GM15510 (cell line): ENCODE measurements around the gene ADD1.

ENCODE experiments used
- POLR2A ChIP-seq: IDR thresholded peaks from 3 replicates; pipeline ENCODE4 v1.6.1; 2011; ENCODE audit warnings: borderline replicate concordance; ENCODE audit not compliant: insufficient read length; ENCODE audit errors: extremely low read depth

Gene ADD1

DNA sequence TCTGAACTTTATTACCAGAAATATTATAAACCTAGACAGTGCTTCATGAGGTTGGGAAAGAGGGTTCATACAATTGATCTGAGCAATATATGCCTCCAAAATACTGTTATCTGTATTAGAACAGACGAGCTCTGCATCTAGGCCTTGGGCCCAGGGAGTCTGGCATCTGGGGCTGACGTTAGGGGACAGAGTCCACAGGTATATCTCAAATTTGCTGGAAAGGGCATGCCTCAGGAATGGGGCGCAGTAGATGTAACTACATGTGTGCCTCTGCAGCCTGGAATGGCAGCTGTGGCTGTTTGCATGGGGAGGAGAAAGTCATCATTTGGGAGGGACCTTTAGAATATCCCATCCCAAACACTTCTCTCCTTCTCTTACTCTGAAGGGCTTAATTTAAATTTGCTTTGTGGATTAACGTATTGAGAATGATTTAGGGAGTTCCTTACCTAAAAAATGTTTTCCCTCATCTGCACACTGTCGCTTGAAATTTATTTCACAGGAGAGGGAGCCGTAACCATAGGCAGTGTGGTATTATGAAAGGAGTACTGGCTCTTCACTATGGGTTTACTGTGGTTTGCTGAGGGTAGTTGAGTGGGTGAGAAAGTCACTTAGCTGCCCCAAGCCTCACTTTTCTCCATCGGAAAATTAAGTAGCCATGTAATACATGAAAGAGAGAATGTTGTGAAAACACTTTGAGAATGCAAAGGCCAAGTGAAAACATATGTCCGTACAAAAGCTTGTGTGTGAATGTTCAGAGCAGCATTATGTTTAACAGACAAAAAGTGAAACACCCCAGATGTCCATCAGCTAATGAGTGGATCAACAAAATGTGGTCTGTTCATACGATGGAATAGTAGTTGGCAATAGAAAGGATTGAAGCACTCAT, 5.9 kb downstream of the ADD1 start:
- TF ChIP-seq POLR2A: no peak

GRCh38 chr4:2850966-2851798, 7.5 kb downstream of the ADD1 start:
- TF ChIP-seq POLR2A: no peak

- no peak for TF ChIP-seq POLR2A
These were observed 8.9 kb downstream of the ADD1 start for GRCh38 chr4:2852481-2852921.

GRCh38 chr4:2855584-2855983, 11.9 kb downstream of the ADD1 start:
- TF ChIP-seq POLR2A: no peak

GRCh38 chr4:2856266-2856665, 12.6 kb downstream of the ADD1 start:
- no peak for TF ChIP-seq POLR2A

DNA sequence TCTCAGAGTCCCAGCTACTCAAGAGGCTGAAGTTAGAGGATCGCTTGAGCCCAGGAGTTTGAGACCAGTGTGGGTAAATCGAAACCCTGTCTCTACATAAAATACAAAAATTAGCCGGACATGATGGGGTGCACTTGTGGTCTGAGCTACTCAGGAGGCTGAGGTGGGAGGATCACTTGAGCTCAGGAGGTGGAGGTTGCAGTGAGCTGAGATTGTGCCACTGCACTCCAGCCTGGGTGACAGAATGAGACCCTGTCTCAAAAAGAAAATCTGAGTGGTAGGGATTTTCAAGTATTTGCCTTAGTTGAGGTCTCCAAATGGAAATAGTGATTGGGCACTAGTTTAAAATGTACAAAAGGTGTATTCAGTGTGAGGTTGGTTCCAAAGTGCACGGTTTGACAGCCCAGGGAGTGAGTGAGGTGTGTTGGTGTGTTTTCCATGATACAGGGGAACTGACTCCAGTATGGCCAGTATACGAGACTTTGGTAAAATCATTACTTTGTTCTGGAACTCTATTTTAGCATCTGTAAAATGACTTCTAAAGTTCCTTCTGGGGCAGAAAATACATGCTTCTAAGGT, 13.8 kb downstream of the ADD1 start:
- TF ChIP-seq POLR2A: no peak

- no peak for TF ChIP-seq POLR2A
These were observed 15.0 kb downstream of the ADD1 start for GRCh38 chr4:2858451-2859217.

- no peak for TF ChIP-seq POLR2A
These were observed 15.9 kb downstream of the ADD1 start for GRCh38 chr4:2859514-2859913.

DNA sequence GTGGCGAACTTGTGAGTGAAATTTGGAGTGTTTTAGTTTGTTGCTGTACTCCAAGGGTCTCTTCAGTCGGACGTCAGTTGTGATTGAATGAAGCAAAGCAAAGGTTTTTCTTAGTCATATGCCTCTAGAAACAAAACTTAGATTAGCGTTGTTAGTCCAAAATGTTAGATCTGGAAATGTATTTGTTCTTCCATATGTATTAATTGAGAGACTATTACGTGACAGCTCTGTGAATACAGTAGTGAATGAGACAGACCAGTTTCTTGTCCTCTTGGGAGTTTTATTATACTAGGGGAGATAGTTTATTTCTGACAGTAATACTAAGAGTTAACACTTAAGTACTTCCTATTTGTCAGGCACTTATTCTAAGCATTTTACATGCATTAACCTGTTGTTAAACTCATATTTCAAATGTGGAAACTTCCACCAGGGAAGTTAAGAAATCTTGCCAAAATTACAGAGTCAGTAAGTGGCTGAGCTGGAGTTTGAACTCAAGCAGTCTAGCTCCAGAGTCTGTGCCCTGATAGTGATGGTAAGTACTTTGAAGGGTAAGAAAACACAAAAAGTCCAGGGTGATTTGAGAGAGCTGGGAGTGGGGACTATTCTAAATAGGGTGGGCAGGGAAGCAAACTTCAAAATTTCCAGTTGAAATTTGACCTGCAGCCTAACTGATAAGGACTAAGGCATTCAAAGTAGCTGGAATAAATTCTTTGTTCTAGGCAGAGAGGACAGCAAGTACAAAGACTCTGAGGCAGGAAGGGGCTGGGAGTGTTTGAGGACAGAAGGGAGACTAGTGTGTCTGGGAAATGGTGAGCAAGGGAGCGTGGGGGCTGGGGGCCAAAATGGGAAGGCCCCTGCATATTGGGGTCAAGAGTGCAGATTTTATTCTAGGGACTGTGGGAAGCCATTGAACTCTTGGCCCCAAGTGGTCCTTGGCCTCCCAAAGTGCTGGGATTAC, 17.0 kb downstream of the ADD1 start:
- TF ChIP-seq POLR2A: no peak

DNA sequence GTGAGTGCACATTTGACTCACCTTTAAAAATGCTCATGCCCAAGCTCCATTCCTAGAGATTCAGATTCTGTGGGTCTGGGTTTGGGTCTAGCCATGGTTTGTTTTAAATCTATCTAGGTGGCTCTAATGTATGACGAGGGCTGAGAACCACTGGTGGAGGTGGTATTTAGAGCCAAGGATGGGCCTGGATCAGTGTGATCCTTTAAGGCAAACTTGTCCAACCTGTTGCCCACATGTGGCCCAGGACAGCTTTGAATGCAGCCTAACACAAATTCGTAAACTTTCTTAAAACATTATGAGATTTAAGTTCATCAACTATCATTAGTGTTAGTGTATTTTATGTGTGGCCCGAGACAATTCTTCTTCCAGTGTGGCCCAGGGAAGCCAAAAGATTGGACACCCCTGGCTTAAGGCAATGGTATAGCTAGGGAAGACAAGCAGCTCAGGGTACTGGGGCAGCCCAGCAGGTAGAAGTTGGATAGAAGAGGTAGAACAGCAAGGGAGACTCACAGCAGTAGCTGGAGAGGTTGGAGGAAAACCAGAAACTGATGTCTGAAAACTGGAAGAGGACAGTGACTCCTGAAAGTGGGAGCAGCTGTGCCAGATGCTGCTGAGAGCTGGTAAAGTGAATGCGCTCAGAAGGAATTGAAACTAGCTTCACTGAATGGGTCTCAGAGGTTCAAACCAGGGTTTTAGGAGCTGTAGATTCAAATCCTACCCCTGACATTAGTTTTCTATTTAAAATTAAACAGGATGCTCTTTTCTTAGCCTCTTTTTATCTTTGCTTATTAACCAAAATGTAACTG, 18.2 kb downstream of the ADD1 start:
- TF ChIP-seq POLR2A: no peak

- no peak for TF ChIP-seq POLR2A
These were observed 18.9 kb downstream of the ADD1 start for GRCh38 chr4:2862528-2862927.

DNA sequence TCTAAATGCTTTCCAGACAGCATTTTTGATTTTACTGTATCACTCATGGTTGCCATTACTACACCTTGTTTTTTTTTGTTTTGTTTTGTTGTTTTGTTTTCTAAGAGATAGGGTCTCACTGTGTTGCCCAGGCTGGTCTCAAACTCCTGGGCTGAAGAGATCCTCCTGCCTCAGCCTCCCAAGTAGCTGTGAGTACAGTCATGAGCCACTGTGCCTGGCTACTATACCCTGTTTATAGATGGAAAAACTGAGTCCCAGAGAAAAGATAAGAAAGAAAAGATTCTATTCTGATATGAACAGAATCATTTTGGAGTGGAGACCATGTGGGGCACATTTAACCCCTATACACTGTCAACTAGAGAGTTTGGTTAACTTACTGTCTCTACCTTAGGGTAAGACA, 20.0 kb downstream of the ADD1 start:
- TF ChIP-seq POLR2A: no peak
